ENCODE results near the gene KIAA1217.
A peak's percentile ranks its signal among the peaks of the same experiment; 100 is the strongest.
"Not testable (repeated sequence)": the region's sequence is repeated elsewhere in the genome, so short reads cannot be mapped to it uniquely, and the experiment has no call there.

The KIAA1217 gene

GRCh38 chr10:24415455-24416125, 206.7 kb downstream of the KIAA1217 start:
- peak; percentile 3 for DNase-seq

DNA sequence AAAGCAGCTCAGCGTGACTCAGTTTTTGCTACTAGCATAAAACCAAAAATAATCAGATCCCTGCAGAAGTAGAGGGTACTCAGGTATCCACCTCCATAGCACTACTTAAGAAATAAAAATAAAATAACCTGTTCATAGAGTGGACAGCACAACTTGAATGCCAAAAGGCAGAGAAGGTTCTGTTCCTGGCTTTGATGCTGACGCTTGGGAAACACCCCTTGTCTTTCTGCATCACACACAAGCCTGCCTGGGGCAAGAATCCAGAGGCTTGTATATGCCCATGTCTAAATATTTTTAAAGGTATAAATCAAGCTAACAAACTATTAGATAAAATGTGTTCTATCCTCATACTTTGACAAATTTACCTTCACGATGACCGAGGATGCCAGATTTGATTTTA, 207.3 kb downstream of the KIAA1217 start:
- DNase-seq, result no peak

GRCh38 chr10:24417053-24417452, 208.1 kb downstream of the KIAA1217 start:
- no peak for DNase-seq

DNA sequence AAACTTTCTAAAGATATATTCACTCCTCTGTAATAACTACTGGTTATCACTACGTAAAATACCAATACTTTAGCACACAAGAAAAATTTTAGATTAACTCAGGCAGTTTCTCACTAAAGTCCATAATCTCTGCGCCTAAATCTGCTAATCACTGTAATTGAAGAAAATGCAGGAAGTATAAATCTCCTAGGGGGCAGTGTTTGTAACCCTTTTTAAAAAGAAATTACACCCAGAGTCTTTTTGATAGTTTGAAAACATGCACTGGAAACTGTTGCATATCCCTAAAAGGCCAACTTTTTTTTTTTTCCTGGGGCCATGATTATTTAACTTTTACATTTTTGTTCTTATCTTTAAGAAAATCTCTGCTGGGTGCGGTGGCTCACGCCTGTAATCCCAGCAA, 209.6 kb downstream of the KIAA1217 start:
- no peak for DNase-seq

DNA sequence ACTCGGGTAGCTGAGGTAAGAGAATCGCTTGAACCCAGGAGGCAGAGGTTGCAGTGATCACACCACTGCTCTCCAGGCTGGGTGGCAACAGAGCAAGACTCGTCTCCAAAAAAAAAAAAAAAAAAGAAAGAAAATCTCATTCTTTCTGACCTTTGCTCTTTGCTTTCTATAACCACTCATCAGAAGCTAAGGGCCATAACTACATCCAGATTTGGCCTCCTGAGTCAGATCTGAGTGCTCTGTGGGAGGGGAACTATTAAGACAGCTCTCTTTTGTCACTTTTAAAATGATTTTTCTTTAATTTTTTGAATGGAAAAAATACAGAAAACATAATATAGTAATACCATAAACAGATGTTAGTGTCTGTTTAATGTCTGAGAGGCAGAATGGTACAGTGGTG, 210.1 kb downstream of the KIAA1217 start:
- DNase-seq, result no peak

- no peak for DNase-seq
Observed at GRCh38 chr10:24425151-24425550, 216.2 kb downstream of the KIAA1217 start.

GRCh38 chr10:24427678-24428409, 218.9 kb downstream of the KIAA1217 start:
- no peak for DNase-seq

DNA sequence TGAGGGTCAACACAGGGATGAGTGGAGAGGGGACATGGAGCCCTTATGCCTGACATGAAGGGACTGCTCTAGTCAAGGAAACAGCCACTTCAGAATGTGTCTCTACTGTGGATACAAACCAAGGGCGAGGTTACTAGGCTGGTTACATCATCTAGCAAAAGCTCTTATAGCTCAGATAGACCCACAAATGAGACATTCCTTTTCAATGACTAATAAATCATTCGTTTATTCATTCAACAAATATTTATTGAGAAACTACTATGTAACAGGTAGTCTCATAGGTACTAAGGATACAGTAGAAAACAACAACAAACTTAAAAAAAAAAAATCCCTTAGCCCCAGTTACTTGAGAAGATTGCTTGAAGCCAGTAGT, 219.5 kb downstream of the KIAA1217 start:
- peak; percentile 7 for DNase-seq

GRCh38 chr10:24430591-24430990, 221.7 kb downstream of the KIAA1217 start:
- DNase-seq, result no peak

- no peak for DNase-seq
Observed at GRCh38 chr10:24432478-24433416, 223.8 kb downstream of the KIAA1217 start.

DNA sequence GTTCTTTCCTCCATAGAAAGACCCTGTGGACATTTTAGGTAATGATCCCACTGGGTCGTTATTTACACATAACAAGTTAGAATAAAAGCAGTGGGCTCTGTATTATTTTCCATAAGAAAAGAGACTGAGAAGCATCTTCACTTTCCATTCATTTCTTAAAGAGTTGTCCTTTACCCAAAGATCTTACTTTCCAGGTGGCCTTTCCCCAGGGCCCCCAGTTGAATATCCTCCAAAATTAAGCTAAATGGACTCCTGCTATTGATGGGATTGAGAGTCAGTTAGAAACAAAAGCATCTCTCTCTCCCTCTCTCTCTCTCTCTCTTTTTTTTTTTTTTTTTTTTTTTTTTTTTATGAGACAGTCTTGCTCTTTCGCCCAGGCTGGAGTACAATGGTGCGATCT, 224.8 kb downstream of the KIAA1217 start:
- DNase-seq, result no peak

GRCh38 chr10:24434961-24435360, 226.0 kb downstream of the KIAA1217 start:
- no peak for DNase-seq

DNA sequence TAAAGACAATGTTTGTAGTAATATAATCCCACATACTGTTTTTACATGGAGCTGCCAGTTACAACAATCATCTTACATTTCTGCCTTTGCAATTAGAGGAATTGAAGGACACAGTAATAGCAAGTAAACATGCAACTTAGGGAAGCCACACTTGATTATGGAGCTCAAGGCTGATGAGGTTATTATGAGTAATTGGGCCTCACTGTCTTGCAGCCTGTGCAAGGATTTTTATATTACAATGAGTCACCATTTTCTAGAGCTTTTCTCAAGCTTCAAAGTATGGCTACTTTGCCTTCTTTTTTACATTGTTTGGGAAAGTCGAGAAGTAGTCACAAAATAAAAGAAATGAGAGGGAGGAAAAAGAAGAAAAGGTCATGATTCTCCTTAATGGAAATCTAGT, 226.4 kb downstream of the KIAA1217 start:
- no peak for DNase-seq

DNA sequence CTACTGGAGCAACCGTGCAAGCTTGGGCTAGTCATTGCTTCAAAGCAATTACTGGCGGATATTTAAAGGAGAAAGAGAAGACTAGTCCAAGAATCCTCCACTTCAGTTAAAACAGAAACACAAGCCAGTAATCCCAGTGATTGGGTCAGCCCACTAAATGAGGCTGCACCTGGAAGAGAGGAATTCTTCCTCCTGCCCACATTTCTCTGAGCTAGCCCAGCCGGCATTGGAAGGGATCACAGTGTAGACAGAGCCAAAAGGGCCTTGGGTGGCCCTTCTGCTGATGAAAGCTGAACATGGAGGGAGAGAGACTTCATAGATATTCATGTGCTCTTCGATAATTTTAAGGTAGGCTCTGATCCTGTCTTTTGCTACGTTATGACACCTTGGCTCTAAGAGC, 228.4 kb downstream of the KIAA1217 start:
- no peak for DNase-seq

DNA sequence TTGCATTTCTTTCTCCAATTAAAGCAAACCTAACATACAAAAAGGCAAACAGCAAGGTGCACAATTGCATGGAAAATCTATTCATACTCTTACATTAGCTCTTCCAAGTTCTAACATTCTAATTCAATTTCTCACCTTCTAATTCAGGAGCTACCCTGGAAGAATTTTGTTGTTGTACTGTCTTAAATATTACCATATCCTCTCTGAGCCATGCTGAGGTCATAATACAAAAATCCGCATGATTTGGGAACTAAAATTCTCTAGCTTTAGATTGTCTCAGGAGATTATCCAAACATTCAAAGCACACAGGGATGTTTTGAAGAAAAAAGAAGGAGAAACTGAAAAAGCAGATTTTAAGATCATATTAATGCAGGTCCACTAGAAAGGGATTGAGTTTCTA, 229.9 kb downstream of the KIAA1217 start:
- DNase-seq, result no peak

GRCh38 chr10:24439935-24440334, 231.0 kb downstream of the KIAA1217 start:
- DNase-seq, result no peak

- no peak for DNase-seq
Observed at GRCh38 chr10:24440817-24441797, 232.2 kb downstream of the KIAA1217 start.

DNA sequence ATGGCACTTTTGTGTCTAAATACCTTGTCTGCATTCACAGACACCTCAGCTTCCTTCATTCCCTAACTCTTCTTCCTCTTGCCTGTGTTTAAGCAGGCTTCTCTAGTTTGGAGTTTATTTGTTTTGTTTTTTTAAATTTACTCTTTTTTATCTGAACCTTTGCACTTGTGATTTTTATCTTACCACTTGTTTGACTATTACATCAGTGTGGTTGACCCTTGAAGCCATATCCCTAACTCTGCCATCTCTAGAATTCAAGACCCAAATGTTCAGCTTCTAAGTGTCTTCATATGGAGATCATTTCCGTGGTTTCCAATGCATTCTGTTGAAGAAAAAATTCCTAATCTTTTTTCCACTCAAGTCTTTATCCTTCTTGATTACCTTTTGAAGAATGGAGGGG, 233.3 kb downstream of the KIAA1217 start:
- no peak for DNase-seq

DNA sequence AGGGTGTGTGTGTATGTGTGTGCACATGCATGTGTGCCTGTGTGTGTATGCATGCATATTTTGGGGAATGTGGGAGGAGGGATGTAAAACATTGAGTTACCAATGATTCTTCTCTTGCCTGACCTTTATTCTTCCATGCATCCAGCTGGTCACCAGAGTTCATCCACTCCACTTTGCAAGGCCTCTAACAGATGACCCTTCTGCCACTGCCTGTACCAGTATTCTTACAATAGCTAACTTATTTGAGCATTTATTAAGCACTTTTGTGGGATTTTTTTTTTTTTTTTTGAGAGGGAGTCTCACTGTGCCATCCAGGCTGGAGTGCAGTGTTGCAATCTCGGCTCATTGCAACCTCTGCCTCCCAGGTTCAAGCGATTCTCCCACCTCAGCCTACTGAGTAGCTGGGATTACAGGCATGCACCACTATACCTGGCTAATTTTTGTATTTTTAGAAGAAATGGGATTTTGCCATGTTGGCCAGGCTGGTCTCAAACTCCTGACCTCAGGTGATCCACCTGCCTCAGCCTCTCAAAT, 233.8 kb downstream of the KIAA1217 start:
- not testable (repeated sequence) for DNase-seq

GRCh38 chr10:24444337-24444736, 235.4 kb downstream of the KIAA1217 start:
- DNase-seq, result peak; percentile 50

DNA sequence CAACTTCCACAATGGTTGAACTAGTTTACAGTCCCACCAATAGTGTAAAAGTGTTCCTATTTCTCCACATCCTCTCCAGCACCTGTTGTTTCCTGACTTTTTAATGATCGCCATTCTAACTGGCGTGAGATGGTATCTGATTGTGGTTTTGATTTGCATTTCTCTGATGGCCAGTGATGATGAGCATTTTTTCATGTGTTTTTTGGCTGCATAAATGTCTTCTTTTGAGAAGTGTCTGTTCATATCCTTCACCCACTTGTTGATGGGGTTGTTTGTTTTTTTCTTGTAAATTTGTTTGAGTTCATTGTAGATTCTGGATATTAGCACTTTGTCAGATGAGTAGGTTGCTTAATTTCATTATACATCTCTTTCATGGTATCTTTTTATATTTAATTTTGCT, 237.0 kb downstream of the KIAA1217 start:
- not testable (repeated sequence) for DNase-seq

DNA sequence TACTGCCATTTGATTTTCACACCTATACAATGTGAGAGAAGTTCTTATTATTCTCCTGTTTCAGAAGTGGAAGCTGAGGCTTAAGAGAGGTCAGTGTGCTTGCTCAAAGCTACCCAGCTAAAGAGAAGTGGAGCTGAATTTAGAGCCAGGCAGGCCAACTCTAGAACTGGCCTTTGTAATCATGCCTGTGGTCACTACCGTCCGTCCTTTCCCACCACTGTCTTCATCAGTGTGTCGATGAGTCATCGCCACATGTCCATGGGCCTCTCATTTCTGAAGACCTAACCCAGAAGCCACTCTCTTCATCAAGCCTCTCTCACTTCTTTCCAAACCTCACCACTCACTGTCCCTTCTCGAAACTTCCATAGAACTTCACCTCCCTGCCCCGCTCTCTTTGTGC, 237.8 kb downstream of the KIAA1217 start:
- DNase-seq, result no peak

Data from NCI-H2029 (cell line).